NB4 (cell line): Measurements from ENCODE around the gene LRTM2.

Experiments
- CTCF ChIP-seq: IDR thresholded peaks from one replicate; pipeline ENCODE4 v1.5.1; 2012; ENCODE audit warnings: low read depth, low read length
- POLR2A ChIP-seq: IDR thresholded peaks from 2 replicates; pipeline ENCODE4 v1.6.1; 2011; ENCODE audit warnings: mild to moderate bottlenecking; ENCODE audit not compliant: insufficient read length; ENCODE audit errors: extremely low read depth

- TF ChIP-seq POLR2A: no peak
- TF ChIP-seq CTCF: no peak
Observed at GRCh38 chr12:1863823-1864222, 43.5 kb downstream of the LRTM2 start.
